GM12874 (cell line): ENCODE results near the gene SUGP1.

Experiments
- CTCF ChIP-seq: IDR thresholded peaks from 2 replicates; pipeline ENCODE4 v1.5.1; 2011; ENCODE audit warnings: low read depth, mild to moderate bottlenecking, control low read depth, low read length, moderate library complexity; ENCODE audit not compliant: insufficient read depth

Gene SUGP1

DNA sequence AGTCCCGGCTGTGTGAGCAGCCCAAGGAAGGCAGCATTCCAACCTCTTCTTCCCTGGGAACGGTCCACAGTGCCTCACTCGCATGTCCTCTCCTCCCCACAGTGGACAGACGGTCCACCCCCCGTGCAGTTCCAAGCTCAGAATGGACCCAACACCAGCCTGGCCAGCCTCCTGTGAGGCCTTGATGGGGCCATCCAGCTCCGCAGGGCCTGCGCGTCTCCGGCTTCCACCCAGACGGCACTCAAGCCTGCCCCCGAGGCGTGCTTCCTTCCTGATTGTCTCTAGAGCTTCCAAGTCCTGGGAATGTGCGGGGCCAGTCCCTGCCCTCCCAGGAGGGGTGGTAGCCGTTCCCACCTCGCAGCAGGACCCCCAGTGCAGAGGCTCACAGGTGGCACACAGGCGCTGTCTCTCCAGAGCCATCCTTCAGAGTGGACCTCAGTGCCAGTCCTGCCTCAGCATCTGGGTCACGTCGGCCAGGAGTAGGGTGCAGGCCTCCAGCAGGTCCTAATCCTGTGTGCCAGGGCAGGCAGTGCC lies 35.4 kb upstream of the SUGP1 start:
- TF ChIP-seq CTCF, result no peak

- TF ChIP-seq CTCF, result no peak
Observed at GRCh38 chr19:19354932-19355331, 34.6 kb upstream of the SUGP1 start.

DNA sequence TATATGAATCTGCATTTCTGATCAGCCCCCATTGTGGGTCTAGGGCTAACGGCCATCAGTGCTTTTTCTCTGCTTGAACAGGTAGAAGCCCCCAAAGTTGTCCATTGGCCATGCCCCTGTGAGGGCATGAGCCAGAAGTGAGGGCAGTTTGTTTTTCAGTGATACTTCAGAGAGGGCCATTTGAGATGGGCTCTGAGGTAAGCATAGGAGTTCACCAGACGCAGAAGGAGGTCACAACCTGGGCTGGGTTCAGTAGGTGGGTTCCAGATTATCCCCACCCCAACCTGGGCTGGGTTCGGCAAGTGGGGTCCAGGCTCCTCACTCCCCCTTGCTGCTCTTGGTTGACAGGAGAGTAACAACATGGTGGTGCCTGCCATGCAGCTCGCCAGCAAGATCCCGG lies 33.7 kb upstream of the SUGP1 start:
- TF ChIP-seq CTCF, result no peak

DNA sequence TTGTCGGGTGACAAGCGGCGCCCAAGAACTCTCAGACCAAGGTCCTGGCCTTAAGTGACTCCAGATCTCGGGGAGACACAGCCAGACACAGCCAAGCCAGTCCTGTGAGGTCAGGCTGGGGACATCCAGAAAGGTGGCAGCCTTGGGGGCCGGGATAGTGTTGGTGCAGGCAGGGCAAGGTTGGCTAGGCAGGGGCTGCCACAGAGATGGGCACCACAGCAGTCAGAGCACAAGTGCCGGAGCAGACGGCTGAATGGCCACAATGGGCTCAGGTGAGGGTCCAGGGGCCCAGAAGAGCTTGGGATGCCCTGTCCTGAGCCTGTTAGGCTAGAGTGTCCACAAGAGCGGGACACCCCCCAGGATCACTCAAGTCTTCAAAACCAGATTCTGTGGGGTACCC lies 32.5 kb upstream of the SUGP1 start:
- no peak for TF ChIP-seq CTCF

DNA sequence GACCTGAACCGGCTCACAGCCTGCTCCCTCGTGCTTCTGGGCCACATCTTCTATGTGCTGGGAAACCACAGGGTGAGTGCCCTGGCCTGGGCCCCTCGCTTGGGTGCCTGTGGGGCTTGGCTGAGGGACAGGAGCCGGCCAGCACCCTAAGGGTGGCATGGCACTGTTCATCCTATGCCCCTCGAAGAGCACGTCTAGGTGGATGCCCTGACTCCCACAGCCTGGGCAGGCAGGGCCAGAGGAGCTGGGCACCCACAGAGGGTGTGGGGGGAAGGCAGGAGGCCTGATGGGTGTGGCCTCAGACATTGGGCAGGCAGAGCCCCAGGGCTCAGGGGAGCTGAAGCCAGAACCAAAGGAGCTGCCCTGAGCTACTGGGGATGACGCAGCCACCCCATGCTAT lies 29.1 kb upstream of the SUGP1 start:
- TF ChIP-seq CTCF, result no peak

- TF ChIP-seq CTCF, result no peak
Observed at GRCh38 chr19:19348266-19348665, 28.0 kb upstream of the SUGP1 start.

- TF ChIP-seq CTCF, result no peak
Observed at GRCh38 chr19:19347401-19348110, 27.2 kb upstream of the SUGP1 start.
